Measurements from ENCODE around the gene FLOT2. TPM values are rescaled to one million over a fixed set of nuclear protein-coding genes. Genes with fewer than 3 reads are reported as not detected.

The FLOT2 gene
- total RNA-seq, 2 experiments from 2014 or later, result 79.7 to 85.1 TPM

DNA sequence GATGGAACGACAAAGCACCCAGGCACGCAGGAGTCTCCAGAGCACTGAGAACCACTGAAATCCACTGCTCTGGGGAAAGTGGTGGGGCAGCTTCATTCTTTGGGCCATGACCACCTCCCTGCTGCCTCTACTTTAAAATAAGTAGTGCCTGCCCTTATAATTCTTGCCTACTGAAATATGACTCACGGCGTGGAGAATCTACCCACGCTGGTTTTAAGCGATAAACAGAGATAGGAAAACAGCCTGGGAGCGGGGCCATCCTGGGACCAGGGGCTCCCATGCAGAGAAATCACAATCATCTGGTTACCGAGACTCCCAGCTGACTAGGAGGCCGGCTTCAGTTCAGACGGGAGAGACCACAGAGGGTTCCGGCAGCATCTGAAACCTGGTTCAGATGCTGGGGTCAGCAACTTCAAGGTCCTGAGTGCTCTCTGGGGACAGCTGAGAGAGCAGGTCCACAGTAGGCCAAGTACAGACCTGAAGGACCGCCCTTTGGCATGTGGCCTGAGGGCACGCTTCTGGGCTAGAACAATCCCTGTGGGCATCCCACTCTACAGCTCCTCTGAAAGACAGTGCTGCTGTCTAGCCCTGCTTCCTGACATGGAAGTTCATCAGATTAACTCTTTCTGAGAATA, 14.0 kb upstream of the FLOT2 start:
- H3K36me3 ChIP-seq (ENCODE audit: insufficient read depth, low read length), result peaks cover 98% of the 10 kb centered on the region
- peaks cover 4% of the 10 kb centered on the region for H3K4me1 Mint-ChIP-seq (ENCODE audit: low read depth)
- H3K27me3 Mint-ChIP-seq, result no peaks in the 10 kb centered on the region
- H3K4me3 ChIP-seq (ENCODE audit: low read length), result no peak overlapping the region
- H3K9me3 Mint-ChIP-seq, result no peaks in the 10 kb centered on the region
- H3K27me3 ChIP-seq (ENCODE audit: control insufficient read depth in 1 of 2, insufficient read depth in 2 of 2, low read length in 2 of 2), result no peaks in the 10 kb centered on the region
- no peak overlapping the region for H3K27ac ChIP-seq (ENCODE audit: low read depth in 1 of 2, low read length in 2 of 2)
- no peak for DNase-seq
- ChIA-PET POLR2A (interaction anchor here (0.7 to 1.0 kb wide), 2 partner anchors 14 kb away, joined by 3 read pairs; partner anchors contain the start of gene FLOT2), CTCF (interaction anchor here (0.7 to 1.6 kb wide), 3 partner anchors 8 to 38 kb away, joined by 3 to 4 read pairs (median 3); no protein-coding TSS in a partner anchor)
- no peaks in the 10 kb centered on the region for H3K4me1 ChIP-seq (ENCODE audit: insufficient read depth, low read length)
- ATAC-seq (ENCODE audit: poor library complexity), result no peak
- TF ChIP-seq, protein P1, sequence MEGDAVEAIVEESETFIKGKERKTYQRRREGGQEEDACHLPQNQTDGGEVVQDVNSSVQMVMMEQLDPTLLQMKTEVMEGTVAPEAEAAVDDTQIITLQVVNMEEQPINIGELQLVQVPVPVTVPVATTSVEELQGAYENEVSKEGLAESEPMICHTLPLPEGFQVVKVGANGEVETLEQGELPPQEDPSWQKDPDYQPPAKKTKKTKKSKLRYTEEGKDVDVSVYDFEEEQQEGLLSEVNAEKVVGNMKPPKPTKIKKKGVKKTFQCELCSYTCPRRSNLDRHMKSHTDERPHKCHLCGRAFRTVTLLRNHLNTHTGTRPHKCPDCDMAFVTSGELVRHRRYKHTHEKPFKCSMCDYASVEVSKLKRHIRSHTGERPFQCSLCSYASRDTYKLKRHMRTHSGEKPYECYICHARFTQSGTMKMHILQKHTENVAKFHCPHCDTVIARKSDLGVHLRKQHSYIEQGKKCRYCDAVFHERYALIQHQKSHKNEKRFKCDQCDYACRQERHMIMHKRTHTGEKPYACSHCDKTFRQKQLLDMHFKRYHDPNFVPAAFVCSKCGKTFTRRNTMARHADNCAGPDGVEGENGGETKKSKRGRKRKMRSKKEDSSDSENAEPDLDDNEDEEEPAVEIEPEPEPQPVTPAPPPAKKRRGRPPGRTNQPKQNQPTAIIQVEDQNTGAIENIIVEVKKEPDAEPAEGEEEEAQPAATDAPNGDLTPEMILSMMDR (IDR thresholded peaks at IDR 0.05), result no peak
- peaks cover 97% of the 10 kb centered on the region for H3K36me3 Mint-ChIP-seq (ENCODE audit: low read depth)
- no peak overlapping the region for H3K27ac Mint-ChIP-seq
- intact Hi-C loops (cut with DNase I, micrococcal nuclease), result no loop called here
- no peak overlapping the region for H3K4me3 Mint-ChIP-seq
- H3K9me3 ChIP-seq (ENCODE audit: control insufficient read depth in 1 of 2, insufficient read depth in 1 of 2, low read length in 2 of 2), result no peaks in the 10 kb centered on the region

DNA sequence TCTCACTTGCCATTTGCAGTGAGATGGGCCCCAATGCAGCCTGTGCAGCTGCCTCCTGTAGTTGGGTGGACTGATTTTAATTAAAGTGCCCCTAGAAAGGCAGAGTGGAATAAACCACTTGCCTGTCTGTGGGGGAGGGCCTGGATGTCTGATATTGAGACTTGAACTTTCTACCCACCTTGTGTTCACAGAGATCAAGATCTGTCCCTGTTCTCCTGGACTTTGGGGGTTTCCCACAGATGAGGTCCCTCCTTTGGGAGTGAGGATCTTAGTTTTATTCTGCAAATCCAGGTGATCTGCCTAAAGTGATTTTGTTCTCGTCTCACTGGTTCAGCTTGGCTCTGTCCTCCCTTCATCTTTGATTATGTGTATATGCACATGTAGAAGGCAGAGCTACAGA, 13.0 kb upstream of the FLOT2 start:
- Histone ChIP-seq H3K27me3 (ENCODE audit: control insufficient read depth in 1 of 2, insufficient read depth in 2 of 2, low read length in 2 of 2) (no peaks in the 10 kb centered on the region), H3K36me3 (ENCODE audit: insufficient read depth, low read length) (peaks cover 97% of the 10 kb centered on the region), H3K27ac (ENCODE audit: low read depth in 1 of 2, low read length in 2 of 2) (no peak overlapping the region), H3K9me3 (ENCODE audit: control insufficient read depth in 1 of 2, insufficient read depth in 1 of 2, low read length in 2 of 2) (no peaks in the 10 kb centered on the region), H3K4me1 (ENCODE audit: insufficient read depth, low read length) (no peaks in the 10 kb centered on the region), H3K4me3 (ENCODE audit: low read length) (no peak overlapping the region)
- TF ChIP-seq, protein P1 (IDR thresholded peaks at IDR 0.05), result no peak
- Mint-ChIP-seq H3K27me3 (no peaks in the 10 kb centered on the region), H3K27ac (no peak overlapping the region), H3K4me1 (ENCODE audit: low read depth) (no peaks in the 10 kb centered on the region), H3K9me3 (no peaks in the 10 kb centered on the region), H3K4me3 (no peak overlapping the region), H3K36me3 (ENCODE audit: low read depth) (peaks cover 97% of the 10 kb centered on the region)
- intact Hi-C loops (cut with DNase I, micrococcal nuclease), result no loop called here
- POLR2A ChIA-PET, result interaction anchor here (0.7 to 1.0 kb wide), 2 partner anchors 13 to 15 kb away, joined by 3 read pairs; partner anchors contain the start of gene FLOT2
- CTCF ChIA-PET, result interaction anchor here (0.6 to 1.5 kb wide), 3 partner anchors 8 to 183 kb away, joined by 3 to 5 read pairs (median 3); no protein-coding TSS in a partner anchor
- DNase-seq, result no peak
- no peak for ATAC-seq (ENCODE audit: poor library complexity)

DNA sequence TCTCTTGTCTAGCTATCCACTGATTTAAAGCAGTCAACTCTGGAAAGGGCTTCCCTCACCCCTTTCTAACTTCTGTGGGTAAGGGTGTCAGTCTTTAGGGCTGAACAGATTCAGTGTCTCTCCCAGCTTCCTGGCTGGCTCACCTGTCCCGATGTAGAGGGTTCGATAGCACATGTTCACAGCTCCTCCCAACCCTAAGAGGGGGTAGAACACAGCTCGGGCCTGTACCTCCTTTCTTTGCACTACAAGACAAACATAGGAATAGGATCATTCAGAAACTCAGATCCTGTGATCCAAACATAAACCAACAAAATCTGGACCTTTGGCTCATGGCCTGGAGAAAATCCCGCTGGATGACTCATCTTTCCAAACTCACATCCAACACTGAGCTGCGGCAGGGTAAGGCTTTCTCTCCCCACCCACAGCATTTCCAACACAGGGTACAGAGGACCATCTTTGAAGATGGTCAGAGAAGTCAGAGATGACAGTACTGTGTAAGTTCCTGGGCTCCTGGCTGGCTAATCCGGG, 11.2 kb upstream of the FLOT2 start:
- Mint-ChIP-seq H3K4me1 (ENCODE audit: low read depth) (no peaks in the 10 kb centered on the region), H3K27me3 (no peaks in the 10 kb centered on the region), H3K4me3 (no peak overlapping the region), H3K9me3 (no peaks in the 10 kb centered on the region), H3K27ac (no peak overlapping the region), H3K36me3 (ENCODE audit: low read depth) (peaks cover 84% of the 10 kb centered on the region)
- ChIA-PET POLR2A (interaction anchor here (1.3 to 1.4 kb wide), 2 partner anchors 13 to 181 kb away, joined by 4 to 6 read pairs; no protein-coding TSS in a partner anchor), CTCF (interaction anchor here (0.7 to 1.7 kb wide), 3 partner anchors 41 to 182 kb away, joined by 3 to 6 read pairs (median 3); no protein-coding TSS in a partner anchor)
- no peaks in the 10 kb centered on the region for H3K27me3 ChIP-seq (ENCODE audit: control insufficient read depth in 1 of 2, insufficient read depth in 2 of 2, low read length in 2 of 2)
- H3K4me1 ChIP-seq (ENCODE audit: insufficient read depth, low read length), result no peaks in the 10 kb centered on the region
- TF ChIP-seq, protein P1 (IDR thresholded peaks at IDR 0.05), result no peak
- no peak for ATAC-seq (ENCODE audit: poor library complexity)
- no peak overlapping the region for H3K4me3 ChIP-seq (ENCODE audit: low read length)
- H3K36me3 ChIP-seq (ENCODE audit: insufficient read depth, low read length), result peaks cover 81% of the 10 kb centered on the region
- no peaks in the 10 kb centered on the region for H3K9me3 ChIP-seq (ENCODE audit: control insufficient read depth in 1 of 2, insufficient read depth in 1 of 2, low read length in 2 of 2)
- no peak for DNase-seq
- intact Hi-C loops (cut with DNase I, micrococcal nuclease), result no loop called here
- no peak overlapping the region for H3K27ac ChIP-seq (ENCODE audit: low read depth in 1 of 2, low read length in 2 of 2)

Data from CD4-positive, alpha-beta T cell (primary cell).